ENCODE data around the gene CATSPERZ.

The CATSPERZ gene

DNA sequence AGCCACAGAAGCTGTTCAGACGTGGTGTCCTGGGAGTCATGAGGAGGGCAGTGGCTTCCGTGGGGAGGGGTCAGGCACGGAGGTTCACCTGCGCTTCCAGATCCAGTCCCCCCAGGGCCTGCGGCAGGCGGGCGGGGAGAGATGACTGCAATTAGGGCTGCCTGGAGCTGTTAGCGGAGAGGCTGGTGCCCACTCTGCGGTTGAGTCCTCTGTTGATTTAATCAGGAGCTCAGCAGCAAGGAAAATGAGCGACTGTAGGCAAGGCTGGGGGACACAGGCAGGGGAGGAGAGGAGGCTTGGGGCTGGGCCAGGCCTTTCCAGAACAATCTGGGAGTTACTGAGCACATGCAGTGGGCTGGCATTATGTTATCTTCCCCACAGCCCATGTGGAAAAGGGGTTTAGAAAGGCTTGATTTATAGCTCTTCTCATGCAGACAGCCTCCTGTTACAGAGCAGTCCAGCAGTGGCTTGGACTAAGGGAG lies 35.7 kb upstream of the CATSPERZ start:
- DNase-seq, result no peak

DNA sequence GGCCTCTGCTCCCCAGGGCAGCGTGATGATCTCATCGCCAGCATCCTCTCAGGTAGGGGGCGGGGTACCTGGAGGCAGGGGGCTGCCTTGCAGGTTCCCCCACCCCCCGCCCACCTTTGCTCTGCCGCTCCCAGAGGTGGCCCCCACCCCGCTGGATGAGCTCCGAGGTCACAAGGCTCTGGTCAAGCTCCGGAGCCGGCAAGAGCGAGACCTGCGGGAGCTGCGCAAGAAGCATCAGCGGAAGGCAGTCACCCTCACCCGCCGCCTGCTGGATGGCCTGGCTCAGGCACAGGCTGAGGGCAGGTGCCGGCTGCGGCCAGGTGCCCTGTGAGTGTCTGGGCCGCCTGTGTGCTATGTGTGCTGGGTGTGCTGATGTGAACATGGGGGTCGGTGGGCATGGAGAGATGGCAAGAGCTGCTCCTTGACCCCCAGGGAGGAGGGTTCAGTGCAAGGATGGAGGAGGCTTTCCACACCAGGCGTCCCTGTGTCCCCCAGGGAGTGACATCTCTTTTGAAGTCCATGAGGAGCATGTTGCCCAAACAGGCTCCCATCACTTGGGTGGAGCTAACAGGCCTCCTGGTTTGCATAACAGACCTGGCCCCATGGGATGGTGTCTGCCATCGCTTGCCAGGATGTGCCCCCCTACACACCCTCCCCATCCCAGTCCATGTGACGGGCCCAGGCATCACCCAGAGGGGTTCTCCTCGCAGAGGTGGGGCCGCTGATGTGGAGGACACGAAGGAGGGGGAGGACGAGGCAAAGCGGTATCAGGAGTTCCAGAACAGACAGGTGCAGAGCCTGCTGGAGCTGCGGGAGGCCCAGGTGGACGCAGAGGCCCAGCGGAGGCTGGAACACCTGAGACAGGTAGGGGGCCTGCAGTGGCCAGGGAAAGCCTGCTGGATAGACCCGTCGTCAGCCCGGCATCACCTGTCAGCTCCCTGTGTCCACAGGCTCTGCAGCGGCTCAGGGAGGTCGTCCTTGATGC lies 34.7 kb upstream of the CATSPERZ start:
- DNase-seq, result no peak

DNA sequence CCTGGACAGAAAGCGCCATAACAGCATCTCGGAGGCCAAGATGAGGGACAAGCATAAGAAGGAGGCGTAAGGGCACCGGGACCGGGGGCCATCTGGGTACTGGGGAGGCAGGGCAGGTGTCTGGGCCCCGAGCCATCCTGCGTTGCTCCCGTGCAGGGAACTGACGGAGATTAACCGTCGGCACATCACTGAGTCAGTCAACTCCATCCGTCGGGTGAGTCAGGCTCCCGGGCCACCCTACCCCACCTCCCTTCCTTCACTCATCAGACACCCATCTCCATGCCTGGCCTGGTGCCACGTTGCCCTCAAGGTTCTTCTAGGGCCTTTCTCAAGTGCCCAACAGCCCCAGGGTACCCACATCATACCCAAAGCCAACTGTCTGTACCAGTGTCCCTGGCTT lies 33.8 kb upstream of the CATSPERZ start:
- DNase-seq, result no peak

DNA sequence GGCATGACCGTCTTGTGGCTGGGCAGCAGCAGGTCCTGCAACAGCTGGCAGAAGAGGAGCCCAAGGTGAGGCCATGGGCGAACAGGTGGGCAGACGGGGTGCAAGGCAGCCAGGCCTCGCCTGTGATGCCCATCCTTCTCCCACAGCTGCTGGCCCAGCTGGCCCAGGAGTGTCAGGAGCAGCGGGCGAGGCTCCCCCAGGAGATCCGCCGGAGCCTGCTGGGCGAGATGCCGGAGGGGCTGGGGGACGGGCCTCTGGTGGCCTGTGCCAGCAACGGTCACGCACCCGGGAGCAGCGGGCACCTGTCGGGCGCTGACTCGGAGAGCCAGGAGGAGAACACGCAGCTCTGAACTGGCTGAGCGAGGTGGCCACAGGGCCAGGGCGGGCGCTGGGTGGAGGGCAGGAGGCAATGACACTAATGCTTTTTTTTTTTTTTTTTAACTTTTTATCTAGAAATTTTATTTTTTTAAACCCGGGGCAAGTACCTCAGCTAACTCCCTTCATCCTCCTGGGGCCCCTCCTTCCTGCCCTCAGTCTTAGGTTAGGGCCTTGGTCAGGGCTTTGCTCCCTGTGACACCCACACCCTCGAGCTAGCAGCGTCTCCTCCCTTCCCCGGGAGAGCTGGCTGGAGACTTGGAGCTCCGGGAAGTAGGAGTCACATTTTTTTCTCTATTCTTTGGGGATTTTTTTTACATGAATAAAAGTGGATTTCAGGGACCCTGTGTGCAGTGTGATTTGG lies 32.8 kb upstream of the CATSPERZ start:
- DNase-seq, result no peak

DNA sequence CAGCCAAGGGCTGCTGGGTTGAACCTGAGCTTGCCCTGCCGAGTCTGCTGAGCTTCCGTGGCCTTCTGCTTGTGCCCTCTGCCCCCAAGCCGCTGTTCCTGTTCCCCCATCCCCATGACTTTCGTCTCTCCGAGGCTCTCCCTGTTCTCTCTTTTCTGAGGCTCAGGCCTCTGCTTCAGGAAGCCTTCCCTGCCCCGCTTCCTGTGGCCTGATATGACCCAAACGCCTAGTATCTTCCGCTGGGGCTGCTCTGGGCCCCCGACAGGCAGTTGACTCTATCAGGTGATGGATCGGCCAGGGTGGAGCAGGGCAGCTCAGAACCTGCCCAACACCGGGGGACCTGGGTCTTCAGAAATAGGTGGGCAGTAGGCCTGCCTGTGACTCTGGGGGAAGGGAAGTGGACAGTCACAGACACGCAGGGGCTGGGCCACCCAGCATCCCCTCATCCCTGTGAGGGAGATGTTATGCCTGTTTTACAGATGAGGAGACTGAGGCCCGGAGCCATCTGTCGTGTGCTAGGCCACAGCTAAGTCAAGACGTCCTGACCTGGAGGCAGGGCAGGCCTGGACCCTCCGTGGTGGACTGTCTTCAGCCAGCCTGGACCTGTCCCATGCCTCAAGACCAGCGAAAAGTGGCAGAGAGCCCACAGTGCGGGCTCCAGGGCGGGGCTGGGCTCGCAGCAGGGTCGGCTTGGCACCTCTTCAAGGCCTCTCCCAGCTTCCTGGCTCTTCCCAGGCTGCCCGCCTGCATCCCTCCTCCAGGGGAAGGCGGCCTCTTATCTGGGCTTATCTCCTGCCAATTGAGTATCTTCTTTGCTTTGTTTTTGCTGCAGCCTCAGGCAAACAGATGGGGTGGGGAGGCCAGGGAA lies 31.9 kb upstream of the CATSPERZ start:
- no peak for DNase-seq

DNA sequence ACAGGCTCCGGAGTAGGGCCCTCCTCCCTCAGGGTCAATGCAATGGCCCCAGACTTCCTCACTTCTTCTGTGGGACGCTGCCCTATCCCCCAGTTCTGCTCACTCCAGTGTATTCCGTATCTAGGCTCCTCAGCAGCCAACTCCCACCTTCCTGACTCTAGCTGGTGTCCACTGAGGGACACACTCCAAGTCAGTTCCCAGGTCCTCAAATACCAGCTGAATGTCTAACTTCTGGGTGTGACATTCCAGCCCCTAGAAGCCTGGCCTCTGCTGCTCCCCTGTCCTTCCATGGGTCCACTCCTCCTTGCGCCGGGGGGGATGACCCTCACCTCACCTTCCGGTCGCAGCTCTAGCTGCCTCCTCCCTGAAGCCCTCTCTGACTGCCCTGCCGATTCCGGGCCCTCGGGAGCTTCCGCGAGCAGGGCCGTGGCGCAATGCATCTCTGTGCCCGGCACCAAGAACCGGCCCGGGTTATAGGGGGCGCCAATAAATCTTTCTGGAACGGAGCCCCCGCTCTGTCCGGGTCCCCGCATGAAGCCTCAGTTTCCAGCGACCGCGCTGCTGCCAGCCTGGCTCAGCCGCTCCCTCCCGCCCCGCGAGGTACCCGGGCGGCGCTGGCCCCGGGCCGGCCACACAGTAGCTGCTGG lies 31.1 kb upstream of the CATSPERZ start:
- peak; percentile 31 to 39 for DNase-seq

DNA sequence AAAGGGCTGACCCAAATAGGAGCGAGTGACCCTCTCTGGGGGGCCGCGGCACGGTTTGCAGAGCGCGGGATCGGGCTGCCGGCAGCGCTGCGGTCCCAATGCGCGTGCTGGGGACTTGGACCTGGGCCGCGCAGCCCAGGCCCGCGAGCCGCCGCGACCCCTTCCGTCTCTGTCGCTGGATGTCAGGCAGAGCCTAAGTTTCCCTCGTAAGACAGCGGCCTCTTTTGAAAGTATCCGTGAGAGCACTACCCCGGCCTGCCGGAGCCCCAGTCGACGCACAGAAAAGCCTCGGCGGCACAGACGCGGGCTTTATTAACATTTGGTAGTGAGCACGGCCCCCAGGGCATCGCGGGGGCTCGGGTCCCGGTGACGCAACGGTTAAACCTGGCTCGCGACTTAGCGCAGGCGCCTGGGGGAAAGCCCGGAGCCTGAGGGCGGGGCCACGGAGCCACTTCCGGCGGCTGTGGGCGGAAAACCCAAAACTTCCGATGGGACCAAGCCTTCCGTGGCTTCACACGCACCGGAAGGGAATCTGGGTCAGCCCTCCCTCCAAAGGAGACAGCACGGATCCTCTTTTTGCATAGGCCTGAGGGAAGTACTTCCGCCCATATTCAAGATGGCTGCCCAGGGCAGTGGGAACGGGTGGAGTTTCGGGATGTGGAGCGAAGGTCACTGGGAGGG lies 30.5 kb upstream of the CATSPERZ start:
- DNase-seq, result peak; percentile 94 to 97

DNA sequence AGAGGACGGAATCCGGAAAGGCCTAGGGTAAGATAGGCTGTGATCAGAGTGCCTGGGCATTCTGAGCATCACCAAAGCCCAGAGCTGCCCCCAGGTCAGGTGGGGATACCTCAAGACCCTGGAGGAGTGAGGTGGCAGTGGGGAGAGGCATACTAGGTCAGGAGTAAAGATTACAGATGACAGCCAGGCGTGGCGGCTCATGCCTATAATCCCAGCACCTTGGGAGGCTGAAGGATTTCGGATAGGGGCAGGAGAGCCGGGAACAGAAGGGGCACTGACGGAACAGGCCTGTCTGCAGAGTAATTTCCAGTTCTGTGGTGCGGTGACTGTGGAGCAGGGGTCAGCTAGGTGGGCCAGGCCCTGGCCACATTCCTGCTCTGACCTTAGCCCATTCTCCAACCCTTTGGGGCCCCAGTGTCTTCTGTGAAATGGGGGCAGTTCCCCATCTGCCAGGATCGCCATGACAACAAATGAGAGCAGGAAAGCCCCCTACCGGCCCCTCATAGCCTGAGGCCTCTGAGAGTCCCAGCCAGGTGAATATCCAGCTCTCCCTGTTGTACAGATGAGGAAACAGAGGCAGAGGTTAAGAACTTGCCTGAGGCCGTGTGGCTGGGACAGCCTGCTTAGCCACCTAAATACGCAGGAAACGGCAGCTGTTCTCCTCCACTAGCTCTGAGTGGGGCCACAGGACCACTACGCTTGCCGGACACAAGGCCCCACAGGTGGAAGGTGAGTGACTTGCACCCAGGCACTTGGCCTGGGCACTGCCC lies 24.9 kb upstream of the CATSPERZ start:
- no peak for DNase-seq

DNA sequence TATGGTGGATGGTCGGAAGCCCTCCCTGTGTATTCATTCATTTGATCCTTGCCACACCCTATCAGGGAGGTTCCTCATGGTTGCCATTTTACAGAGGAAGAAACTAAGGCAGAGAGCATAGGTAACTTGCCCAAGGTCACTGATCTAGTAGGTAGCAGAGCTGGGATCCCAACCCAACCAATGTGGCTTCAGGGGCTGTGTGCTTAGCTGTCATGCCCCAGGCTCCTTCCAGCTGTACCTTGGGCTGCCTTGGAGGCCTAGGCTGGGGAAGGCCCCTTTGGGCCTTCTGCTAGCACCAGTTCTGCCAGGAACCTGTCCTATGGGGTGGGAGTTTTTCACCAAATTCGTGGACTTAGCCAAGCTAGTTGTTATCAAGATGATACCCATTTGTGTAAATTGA lies 24.3 kb upstream of the CATSPERZ start:
- no peak for DNase-seq

DNA sequence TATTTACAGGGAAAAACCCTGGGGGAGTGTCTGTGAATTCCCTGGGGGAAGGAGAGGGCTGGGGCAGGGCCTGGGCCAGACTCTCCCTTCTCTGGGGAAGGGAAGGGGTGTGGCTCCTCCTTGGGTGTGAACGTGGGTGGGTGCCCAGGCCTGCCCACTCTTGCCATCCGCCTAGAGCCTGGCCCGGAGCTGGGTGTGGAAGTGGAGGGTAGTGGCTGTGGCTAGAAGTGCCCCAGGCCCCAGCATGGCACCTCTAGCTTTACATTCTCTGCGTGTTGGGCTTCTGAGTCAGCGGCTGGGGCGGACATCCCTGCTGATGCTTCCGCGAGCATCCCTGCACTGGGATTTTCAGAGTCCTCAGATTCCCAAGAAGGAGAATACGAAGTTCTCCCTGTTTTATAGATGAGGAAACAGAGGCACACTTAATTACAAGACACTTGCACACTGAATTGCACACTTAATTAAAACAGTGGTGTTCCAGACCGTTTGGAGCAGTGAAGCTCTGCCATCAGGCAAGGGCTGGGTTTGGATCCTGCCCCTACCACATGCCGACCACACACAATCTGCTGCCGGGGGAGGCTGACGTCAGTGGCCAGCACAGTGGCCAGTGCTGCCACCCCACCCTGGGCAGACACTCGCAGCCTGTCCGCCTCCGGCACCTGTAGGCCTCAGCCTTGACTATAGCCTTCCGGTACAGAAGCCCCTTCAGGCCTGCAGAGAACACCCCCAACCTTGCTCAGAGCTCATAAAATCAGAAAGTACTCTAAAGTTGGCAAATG lies 23.3 kb upstream of the CATSPERZ start:
- no peak for DNase-seq

DNA sequence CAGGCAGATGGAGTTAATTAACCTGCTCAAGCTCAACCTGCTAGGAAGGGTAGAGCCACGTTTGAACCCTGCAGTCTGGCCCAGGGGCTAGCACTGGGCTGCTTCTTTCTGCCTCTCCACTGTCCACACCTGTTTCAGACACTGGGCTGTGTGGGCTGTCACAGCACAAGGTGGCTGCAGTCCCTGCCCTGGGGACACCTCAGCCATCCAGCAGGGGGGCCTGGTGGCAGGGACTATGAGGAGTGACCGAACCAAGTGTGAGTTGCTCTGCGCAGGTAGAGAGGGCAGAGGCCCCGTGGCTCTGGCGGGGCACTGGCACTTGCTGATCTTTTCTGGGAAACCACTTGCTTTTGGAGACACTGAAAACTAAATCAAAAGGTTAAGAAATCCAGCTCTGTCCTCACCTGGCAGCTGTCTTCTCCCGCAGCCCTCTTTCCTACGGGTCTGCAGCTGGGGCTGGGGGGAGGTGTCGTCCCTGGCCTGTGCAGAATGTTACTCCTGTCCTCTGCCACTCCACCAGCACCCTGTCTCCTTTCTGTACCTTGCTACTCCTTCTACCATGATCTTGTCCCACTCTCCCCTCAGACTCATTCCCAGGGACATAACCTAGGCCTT lies 21.5 kb upstream of the CATSPERZ start:
- DNase-seq, result no peak

DNA sequence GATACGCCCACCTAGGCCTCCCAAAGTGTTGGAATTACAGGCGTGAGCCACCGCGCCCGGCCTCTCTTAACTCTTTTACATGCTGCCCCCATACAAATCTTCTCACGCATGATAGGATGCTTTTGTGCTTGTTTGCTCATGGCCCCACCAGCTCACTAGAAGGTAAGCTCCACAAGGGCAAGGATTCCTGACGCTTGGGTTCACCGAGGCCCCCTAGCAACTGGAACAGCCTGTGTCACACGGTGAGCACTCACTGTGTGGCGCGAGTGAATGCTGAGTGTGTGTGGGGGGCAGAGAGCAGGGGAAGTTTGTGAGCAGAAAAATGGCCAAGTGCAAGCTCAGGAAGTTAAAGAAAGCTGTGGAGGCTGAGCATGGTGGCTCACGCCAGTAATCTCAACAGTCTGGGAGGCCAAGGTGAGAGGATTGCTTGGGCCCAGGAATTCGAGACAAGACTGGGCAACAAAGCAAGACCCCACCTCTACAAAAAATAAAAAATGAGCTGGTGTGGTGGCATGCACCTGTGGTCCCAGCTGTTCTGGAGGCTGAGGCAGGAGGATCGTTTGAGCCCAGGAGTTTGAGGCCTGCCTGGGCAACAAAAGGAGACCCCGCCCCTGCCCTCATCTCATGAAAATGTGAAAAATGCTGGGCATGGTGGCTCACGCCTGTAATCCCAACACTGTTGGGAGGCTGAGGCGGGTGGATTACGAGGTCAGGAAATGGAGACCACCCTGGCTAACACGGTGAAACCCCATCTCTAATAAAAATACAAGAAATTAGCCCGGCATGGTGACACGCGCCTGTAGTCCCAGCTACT lies 18.0 kb upstream of the CATSPERZ start:
- DNase-seq, result no peak

DNA sequence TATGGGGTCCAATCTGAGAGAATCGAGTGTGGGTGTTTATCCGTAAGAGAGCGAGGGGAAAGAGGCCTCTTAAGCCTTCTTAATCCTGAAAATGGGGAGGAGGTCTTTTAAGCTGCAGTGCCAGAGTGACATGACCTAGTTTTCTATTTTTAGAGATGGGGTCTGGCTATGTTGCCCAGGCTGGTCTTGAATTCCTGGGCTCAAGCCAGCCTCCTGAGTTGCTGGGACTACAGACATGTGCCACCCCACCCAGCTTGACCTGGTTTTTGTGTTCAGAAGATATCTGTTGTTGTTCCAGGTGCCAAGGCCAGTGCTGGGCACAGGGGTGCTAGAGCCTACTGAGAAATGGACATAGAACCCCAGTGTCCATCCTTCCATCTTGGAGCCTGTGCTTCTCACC lies 17.1 kb upstream of the CATSPERZ start:
- no peak for DNase-seq

DNA sequence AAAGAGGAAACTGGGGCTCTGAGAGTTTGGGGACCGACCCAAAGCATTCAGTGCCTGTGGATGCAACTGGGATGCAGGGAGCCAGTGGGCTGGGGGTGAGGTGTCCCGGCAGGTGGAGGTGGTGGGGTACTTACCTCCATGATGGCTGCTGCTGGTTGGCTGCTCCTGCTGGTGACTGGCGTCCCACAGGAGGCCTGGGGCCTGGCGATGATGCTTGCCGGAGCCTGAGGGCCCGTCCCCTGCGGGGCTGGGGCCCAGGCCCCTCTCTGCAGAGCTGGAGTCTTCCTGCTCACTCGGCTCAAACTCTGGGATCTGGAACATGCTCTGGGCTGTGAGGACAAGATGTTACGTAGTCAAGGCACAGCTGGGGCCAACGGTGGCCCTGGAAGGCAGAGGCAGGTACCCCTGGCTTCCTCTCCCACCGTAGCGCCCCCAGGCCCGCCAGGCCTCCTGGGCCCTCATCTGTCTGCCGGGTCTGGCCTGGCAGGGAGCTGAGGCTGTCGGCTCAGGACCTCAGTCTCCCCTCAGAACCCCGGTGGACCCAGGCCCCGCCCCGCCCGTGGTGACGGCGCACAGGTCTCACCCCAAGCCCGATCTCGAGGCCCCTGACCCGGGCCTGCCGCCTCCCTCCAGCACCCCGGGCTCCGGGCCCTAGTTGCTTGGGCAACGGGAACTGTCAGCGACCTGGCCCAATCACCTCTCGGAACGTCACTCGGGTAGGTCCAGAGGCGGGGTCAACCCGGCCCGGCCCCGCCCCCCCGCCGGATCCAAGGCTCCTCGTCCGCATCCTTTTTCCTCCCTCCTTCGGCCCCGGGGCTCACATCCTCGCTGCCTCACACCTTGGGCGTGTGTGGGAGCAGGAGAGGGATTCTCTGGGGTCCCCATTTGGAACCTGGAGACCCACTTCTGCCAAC lies 15.9 kb upstream of the CATSPERZ start, which contains the start of gene BAD:
Gene BAD, minus strand, starts transcription at position 618 of the 914 bp plus-strand sequence. Its CDS starts 297 bp downstream, at position 321.
- peak; percentile 86 for DNase-seq

DNA sequence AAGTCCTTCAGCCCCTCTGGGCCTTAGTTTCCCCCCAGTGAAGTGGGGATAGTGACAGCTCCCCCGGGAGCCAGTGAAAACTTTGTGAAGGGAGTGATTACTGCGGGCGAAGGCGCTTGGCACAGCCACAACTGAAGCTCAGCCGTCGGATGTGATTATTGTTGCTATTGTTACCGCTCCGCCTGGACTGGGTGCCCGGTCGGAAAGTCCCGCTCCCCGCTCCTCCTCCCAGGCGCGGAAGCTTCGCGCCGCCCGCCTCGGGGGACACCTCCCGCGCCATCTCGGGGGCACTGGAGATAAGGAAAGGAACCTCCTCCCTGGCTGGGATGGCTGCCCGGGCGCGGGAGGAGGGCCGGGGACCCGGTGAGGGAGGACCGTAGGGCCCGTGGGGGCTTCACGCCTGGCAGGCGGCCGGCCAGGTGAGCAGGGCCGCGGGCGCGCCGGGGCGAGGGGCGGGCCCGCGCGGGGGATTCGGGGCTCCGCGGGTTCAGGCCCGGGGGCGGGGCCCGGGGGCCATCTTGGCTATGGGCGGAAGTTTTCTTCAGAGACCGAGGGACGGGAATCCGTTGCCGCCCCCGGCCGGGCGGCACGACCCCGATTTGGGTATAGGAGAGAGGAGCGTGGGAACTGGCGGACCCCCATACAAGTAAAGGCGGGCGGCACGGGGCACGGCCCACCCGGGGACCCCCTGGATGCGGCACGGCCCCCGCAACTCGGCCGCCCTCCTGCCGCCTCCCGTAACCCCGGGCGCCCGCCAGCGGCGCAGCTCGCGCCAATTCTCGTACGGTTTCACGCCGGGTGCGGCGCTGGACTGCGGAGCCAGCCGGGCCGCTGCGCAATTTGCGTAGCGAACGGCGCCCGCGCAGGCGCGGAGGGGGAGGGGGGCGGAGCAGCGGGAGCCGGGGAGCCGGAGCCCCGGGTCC lies 14.9 kb upstream of the CATSPERZ start, which contains the start of gene GPR137:
Gene GPR137, plus strand, starts transcription at position 887 of the 923 bp plus-strand sequence. CDS start 677 bp downstream, outside the sequence.
- DNase-seq, result peak; percentile 48 to 63

Measured in AML-193 (cell line).